NT2/D1 (cell line): ENCODE results near the gene YAF2.

ENCODE experiments used
- SUZ12 ChIP-seq: IDR thresholded peaks from 2 replicates; pipeline ENCODE4 v1.6.1; 2011; ENCODE audit not compliant: insufficient read length, insufficient read depth; ENCODE audit errors: extremely low read depth
- YY1 ChIP-seq: IDR thresholded peaks from 2 replicates; pipeline ENCODE4 v1.6.1; 2011; ENCODE audit not compliant: insufficient read length, insufficient read depth
- ZNF274 ChIP-seq: IDR thresholded peaks from 2 replicates; pipeline ENCODE4 v1.6.1; 2011; ENCODE audit warnings: mild to moderate bottlenecking, low read depth, low read length

GRCh38 chr12:42192686-42193085, 45.4 kb downstream of the YAF2 start:
- TF ChIP-seq ZNF274 (no peak), SUZ12 (no peak), YY1 (no peak)
